Mucosa of stomach (tissue), 1 donor: ENCODE results near the gene TMEM128.
"Not testable (repeated sequence)": the region's sequence is repeated elsewhere in the genome, so short reads cannot be mapped to it uniquely, and the experiment has no call there.

Experiments used
- H3K27me3 ChIP-seq: one replicate; pipeline ENCODE4 v1.7.0; 2013; ENCODE audit warnings: mild to moderate bottlenecking, low read length; ENCODE audit not compliant: control insufficient read depth, insufficient read depth
- H3K36me3 ChIP-seq: one replicate; pipeline ENCODE4 v1.7.0; 2013; ENCODE audit warnings: low read length; ENCODE audit not compliant: control insufficient read depth, insufficient read depth
- H3K4me1 ChIP-seq: one replicate; pipeline ENCODE4 v1.7.0; 2013; ENCODE audit warnings: mild to moderate bottlenecking, low read length; ENCODE audit not compliant: control insufficient read depth, insufficient read depth
- H3K4me3 ChIP-seq: one replicate; pipeline ENCODE4 v1.7.0; 2013; ENCODE audit warnings: low read length
- H3K9ac ChIP-seq: one replicate; pipeline ENCODE4 v1.7.0; 2013; ENCODE audit warnings: mild to moderate bottlenecking, low read length, moderate library complexity
- H3K9me3 ChIP-seq: one replicate; pipeline ENCODE4 v1.7.0; 2013; ENCODE audit warnings: mild to moderate bottlenecking, low read length, moderate library complexity; ENCODE audit not compliant: control insufficient read depth
- donor health status: Pancreatic carcinoma.

TMEM128 gene

DNA sequence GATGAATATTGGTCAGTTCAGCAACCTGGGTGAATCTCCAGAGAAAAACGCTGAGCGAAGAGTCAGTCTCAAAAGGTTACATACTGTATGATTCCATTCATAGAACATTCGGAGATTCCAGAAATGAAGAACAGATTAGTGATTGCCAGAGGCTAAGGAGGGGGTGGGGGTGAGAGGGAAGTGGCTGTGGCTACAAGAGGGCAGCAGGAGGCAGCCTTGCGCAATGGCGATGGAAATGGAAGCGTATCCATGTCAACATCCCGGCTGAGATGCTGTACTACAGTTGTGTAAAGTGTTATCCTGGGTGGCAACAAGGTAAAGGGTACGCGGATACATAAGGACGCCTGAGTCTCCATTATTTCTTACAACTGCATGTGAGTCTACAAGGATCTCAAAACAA is 23.9 kb upstream of the TMEM128 start:
- H3K4me3 ChIP-seq: no peak overlapping the region
- H3K4me1 ChIP-seq: peaks cover 3% of the 10 kb centered on the region
- no peaks in the 10 kb centered on the region for H3K27me3 ChIP-seq
- H3K9ac ChIP-seq: no peak overlapping the region
- no peaks in the 10 kb centered on the region for H3K9me3 ChIP-seq
- H3K36me3 ChIP-seq: no peaks in the 10 kb centered on the region

- H3K9ac ChIP-seq: no peak overlapping the region
- H3K4me3 ChIP-seq: no peak overlapping the region
- no peaks in the 10 kb centered on the region for H3K36me3 ChIP-seq
- no peaks in the 10 kb centered on the region for H3K9me3 ChIP-seq
- no peaks in the 10 kb centered on the region for H3K27me3 ChIP-seq
- H3K4me1 ChIP-seq: peaks cover 3% of the 10 kb centered on the region
Observed at GRCh38 chr4:4270529-4270928, 22.5 kb upstream of the TMEM128 start.

DNA sequence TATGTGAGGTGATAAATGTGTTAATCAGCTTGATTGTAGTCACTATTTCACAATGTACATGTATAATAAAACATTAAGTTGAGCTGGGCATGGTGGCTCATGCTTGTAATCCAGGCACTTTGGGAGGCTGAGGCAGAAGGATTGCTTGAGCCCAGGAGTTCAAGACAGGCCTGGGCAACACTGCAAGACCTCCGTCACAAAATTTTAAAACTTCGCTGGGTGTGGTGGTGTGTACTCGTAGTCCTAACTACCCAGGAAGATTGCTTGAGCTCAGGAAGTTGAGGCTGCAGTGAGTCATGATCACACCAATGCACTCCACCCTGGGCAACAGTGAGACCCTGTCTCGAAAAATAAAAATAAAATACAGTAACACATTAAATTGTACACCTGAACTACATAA is 21.8 kb upstream of the TMEM128 start:
- Histone ChIP-seq H3K27me3 (no peaks in the 10 kb centered on the region), H3K9me3 (no peaks in the 10 kb centered on the region), H3K4me1 (peaks cover 3% of the 10 kb centered on the region), H3K9ac (no peak overlapping the region), H3K36me3 (no peaks in the 10 kb centered on the region), H3K4me3 (no peak overlapping the region)

GRCh38 chr4:4269331-4269731 is 21.3 kb upstream of the TMEM128 start:
- Histone ChIP-seq H3K9me3 (no peaks in the 10 kb centered on the region), H3K4me1 (peaks cover 3% of the 10 kb centered on the region), H3K4me3 (no peak overlapping the region), H3K9ac (no peak overlapping the region), H3K27me3 (no peaks in the 10 kb centered on the region), H3K36me3 (no peaks in the 10 kb centered on the region)

- Histone ChIP-seq H3K36me3 (no peaks in the 10 kb centered on the region), H3K27me3 (no peaks in the 10 kb centered on the region), H3K9me3 (no peaks in the 10 kb centered on the region), H3K4me3 (no peak overlapping the region), H3K9ac (no peak overlapping the region), H3K4me1 (no peaks in the 10 kb centered on the region)
Observed at GRCh38 chr4:4268776-4269175, 20.8 kb upstream of the TMEM128 start.

DNA sequence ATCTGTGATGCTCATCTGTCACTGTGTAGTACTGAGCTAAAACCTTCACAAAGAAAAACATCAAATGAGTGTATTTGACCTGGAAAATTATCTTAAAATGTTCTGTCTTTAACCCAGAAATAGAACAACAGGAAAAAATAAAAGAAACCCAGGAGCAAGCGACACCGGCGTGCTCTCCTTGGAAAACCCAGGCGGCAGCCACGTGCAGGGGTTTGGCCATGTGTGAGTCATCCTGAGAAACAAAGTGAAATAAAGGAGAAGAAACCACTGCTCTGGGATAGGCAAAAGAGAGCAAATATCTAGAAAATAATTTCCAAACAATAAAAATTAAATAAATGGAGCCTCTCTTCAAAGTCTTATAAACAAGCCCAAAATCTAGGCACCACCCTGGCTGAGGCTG is 20.0 kb upstream of the TMEM128 start:
- Histone ChIP-seq H3K9ac (no peak overlapping the region), H3K9me3 (no peaks in the 10 kb centered on the region)

GRCh38 chr4:4260185-4260751 is 12.2 kb upstream of the TMEM128 start:
- Histone ChIP-seq H3K4me3 (no peak overlapping the region), H3K4me1 (peaks cover 7% of the 10 kb centered on the region), H3K27me3 (no peaks in the 10 kb centered on the region), H3K9me3 (no peaks in the 10 kb centered on the region), H3K36me3 (no peaks in the 10 kb centered on the region), H3K9ac (peak overlapping the region; percentile 10)

More for the DNA sequence above, 20.0 kb upstream of the TMEM128 start:
- Histone ChIP-seq H3K4me1 (no peaks in the 10 kb centered on the region), H3K27me3 (no peaks in the 10 kb centered on the region), H3K4me3 (no peak overlapping the region), H3K36me3 (no peaks in the 10 kb centered on the region)

DNA sequence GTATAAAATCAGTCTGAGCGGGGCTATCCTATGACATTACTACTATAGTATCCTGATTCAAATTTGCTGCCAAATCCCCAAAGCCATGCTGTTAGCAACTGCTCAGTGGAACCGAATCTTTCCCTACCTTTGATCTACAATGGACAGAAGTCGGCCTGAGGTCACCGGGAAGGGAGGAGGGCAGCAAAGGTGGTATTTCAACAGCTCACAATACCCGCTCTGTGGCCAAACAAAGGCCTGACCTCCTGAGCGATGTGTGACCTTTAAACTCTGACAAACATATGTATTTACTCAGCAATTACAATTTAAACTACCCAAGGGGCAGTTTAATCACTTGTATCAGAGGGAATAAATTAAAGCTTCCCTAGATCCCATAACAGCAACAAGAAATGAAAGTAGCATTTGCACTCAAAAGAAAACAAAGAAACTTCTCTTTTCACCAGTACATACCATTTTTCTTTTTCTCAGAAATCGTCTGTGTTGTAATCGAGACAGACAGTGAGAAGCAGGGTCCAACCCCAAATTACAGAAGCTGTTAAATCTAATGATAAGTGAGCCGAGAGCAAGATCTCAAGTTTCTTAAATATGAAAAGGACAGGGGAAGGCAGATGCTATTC is 11.6 kb upstream of the TMEM128 start:
- Histone ChIP-seq H3K4me1 (peaks cover 7% of the 10 kb centered on the region), H3K36me3 (no peaks in the 10 kb centered on the region), H3K9ac (peak overlapping the region; percentile 10), H3K4me3 (no peak overlapping the region), H3K27me3 (no peaks in the 10 kb centered on the region), H3K9me3 (no peaks in the 10 kb centered on the region)

- not testable (repeated sequence) for H3K9me3 ChIP-seq, H3K27me3 ChIP-seq, H3K36me3 ChIP-seq, H3K9ac ChIP-seq, H3K4me3 ChIP-seq, H3K4me1 ChIP-seq
Observed at GRCh38 chr4:4257705-4258104, 9.7 kb upstream of the TMEM128 start.

DNA sequence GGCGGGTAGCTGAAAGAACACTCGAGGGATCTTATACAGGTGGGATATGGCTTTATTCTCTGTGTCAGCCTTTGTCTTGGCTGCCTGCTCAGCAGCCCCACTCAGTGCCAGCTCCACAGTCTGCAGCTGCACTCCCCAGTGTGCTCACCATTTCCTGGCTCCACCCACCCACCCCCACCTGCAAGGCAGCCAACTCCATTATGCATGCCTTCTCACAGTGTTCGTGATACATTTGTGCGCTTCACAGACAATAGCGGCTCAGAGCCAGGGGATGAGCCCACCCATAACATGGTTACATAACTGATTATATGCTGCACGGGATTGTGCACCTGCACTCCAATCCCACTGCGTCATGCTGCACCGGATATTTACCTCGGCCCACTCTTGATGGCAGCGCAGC is 8.8 kb upstream of the TMEM128 start:
- H3K4me3 ChIP-seq: no peak overlapping the region
- H3K36me3 ChIP-seq: no peaks in the 10 kb centered on the region
- H3K4me1 ChIP-seq: peaks cover 7% of the 10 kb centered on the region
- H3K27me3 ChIP-seq: no peaks in the 10 kb centered on the region
- H3K9ac ChIP-seq: no peak overlapping the region
- no peaks in the 10 kb centered on the region for H3K9me3 ChIP-seq

GRCh38 chr4:4254666-4255065 is 6.6 kb upstream of the TMEM128 start:
- Histone ChIP-seq H3K36me3 (no peaks in the 10 kb centered on the region), H3K9me3 (no peaks in the 10 kb centered on the region), H3K4me3 (no peak overlapping the region), H3K4me1 (peaks cover 7% of the 10 kb centered on the region), H3K27me3 (no peaks in the 10 kb centered on the region), H3K9ac (no peak overlapping the region)

DNA sequence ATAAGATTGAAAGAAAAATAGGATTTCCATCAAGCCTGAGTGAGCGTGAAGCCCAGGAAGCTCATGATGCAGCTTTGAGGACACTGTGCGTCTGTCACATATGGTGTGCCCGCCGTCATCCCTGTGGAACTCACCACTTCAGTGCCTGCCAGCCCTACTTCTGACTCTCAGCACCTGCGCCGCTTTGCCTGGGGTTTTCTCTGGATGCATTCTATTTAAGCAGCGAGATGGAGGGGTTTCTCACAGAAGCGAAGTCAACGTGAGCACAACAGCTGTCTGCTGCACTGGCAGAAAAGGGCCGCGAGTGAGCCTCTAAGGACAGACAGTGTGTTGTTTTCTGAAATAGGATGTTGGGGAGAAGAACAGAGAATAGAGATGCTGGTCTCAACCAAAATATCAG is 6.2 kb upstream of the TMEM128 start:
- no peak overlapping the region for H3K9ac ChIP-seq

DNA sequence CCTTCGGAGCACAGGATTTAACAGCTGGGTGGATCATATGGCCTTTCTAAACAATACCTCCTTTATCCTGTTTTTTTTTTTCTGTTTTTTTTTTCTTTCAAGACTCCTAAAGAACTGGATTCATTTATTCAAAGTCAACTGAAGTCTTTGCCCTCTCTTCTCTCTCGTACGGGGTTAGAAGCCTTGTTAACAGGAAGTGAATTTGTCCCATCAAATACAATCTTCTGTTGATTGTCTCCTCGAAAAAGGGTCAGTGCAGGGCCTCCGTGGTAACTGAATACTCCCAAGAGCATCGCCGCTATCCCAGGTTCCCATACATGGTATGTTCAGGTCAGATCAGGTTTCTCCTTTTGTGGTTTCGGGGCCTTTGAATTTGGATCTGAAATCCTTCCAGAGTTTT is 1.8 kb upstream of the TMEM128 start:
- Histone ChIP-seq H3K4me3 (no peak overlapping the region), H3K9me3 (no peaks in the 10 kb centered on the region), H3K36me3 (no peaks in the 10 kb centered on the region), H3K27me3 (no peaks in the 10 kb centered on the region), H3K9ac (no peak overlapping the region), H3K4me1 (peaks cover 12% of the 10 kb centered on the region)

More for the DNA sequence above, 6.2 kb upstream of the TMEM128 start:
- Histone ChIP-seq H3K36me3 (no peaks in the 10 kb centered on the region), H3K27me3 (no peaks in the 10 kb centered on the region), H3K9me3 (no peaks in the 10 kb centered on the region), H3K4me1 (peaks cover 3% of the 10 kb centered on the region), H3K4me3 (no peak overlapping the region)
